SK-N-SH (cell line): Measurements from ENCODE around the gene DGKI. TPM values are rescaled to one million over a fixed set of nuclear protein-coding genes. Genes with fewer than 3 reads are reported as not detected.

Source experiments
- CTCF ChIA-PET: fragments of 300-600, 350-600 bp; formaldehyde crosslinking; extraction: SDS; loops from one replicate; lab custom pipeline; 2021; lab: Yijun Ruan, JAX
- POLR2A ChIA-PET: fragments of 350-600 bp; sonication (Branson Sonifier 250); formaldehyde crosslinking; extraction: SDS; loops from one replicate; lab custom pipeline; 2020; ENCODE audit warnings: antibody characterized with exemption, inconsistent platforms; lab: Yijun Ruan, JAX
- DNase-seq: peaks from one replicate; pipeline ENCODE4 v3.0.0; 2012
- H2AFZ ChIP-seq: fragments of 200-600 bp; sonication (generic); 2 replicates; pipeline ENCODE4 v1.8.1; 2016; ENCODE audit warnings: antibody characterized with exemption, mild to moderate bottlenecking, low read depth
- H3F3A ChIP-seq: fragments of 200-600 bp; sonication (generic); replicated peaks from 2 replicates; pipeline ENCODE3; 2016; ENCODE audit warnings: antibody characterized with exemption, mild to moderate bottlenecking; ENCODE audit not compliant: insufficient read depth
- H3K27ac ChIP-seq, 2 experiments: fragments of 200-500 bp in 1 of 2; fragments of 200-600 bp in 1 of 2; sonication (Bioruptor generic) in 1 of 2; sonication (generic), shearing (Covaris generic) in 1 of 2; 2 replicates each; pipeline versions ENCODE4 v1.5.1 to v1.6.1; 2014 to 2016; ENCODE audit warnings: low read depth in 2 of 2, inconsistent platforms in 1 of 2, low read length in 1 of 2, mild to moderate bottlenecking in 1 of 2, mixed read lengths in 1 of 2
- H3K27me3 ChIP-seq: fragments of 200-600 bp; sonication (generic), shearing (Covaris generic); 2 replicates; pipeline ENCODE4 v1.6.1; 2016; ENCODE audit warnings: mixed run types; ENCODE audit not compliant: insufficient read depth
- H3K36me3 ChIP-seq, 2 experiments: fragments of 200-500 bp in 1 of 2; fragments of 200-600 bp in 1 of 2; sonication (Bioruptor generic) in 1 of 2; sonication (generic) in 1 of 2; replicated peaks in 1 of 2; 2 replicates each; pipeline versions ENCODE3 to v1.5.1; 2014 to 2016; ENCODE audit warnings: low read length in 1 of 2, mild to moderate bottlenecking in 1 of 2; ENCODE audit not compliant: insufficient read depth in 2 of 2, control insufficient read depth in 1 of 2
- H3K4me1 ChIP-seq, 2 experiments: fragments of 200-500 bp in 1 of 2; fragments of 200-600 bp in 1 of 2; sonication (Bioruptor generic) in 1 of 2; sonication (generic), shearing (Covaris generic) in 1 of 2; 2 replicates each; pipeline versions ENCODE4 v1.5.1 to v1.6.1; 2014 to 2016; ENCODE audit warnings: low read depth in 1 of 2, low read length in 1 of 2, mixed run types in 1 of 2; ENCODE audit not compliant: insufficient read depth in 2 of 2, control insufficient read depth in 1 of 2
- H3K4me2 ChIP-seq: fragments of 200-600 bp; sonication (generic), shearing (Covaris generic); 2 replicates; pipeline ENCODE4 v1.6.1; 2017; ENCODE audit warnings: mixed run types
- H3K4me3 ChIP-seq, 2 experiments: fragments of 200-500 bp in 1 of 2; fragments of 200-600 bp in 1 of 2; sonication (Bioruptor generic) in 1 of 2; sonication (generic), shearing (Covaris generic) in 1 of 2; 2 replicates each; pipeline versions ENCODE4 v1.5.1 to v1.8.1; 2014 to 2016; ENCODE audit warnings: low read depth in 2 of 2, inconsistent platforms in 1 of 2, low read length in 1 of 2, mild to moderate bottlenecking in 1 of 2, mixed read lengths in 1 of 2, moderate library complexity in 1 of 2
- H3K79me2 ChIP-seq: fragments of 200-600 bp; sonication (generic); 2 replicates; pipeline ENCODE4 v1.8.1; 2017; ENCODE audit warnings: mild to moderate bottlenecking; ENCODE audit not compliant: insufficient read depth
- H3K9ac ChIP-seq: fragments of 200-600 bp; sonication (generic); 2 replicates; pipeline ENCODE4 v1.6.1; 2017; ENCODE audit warnings: mixed run types
- H3K9me2 ChIP-seq: fragments of 200-600 bp; sonication (generic); 2 replicates; pipeline ENCODE4 v1.6.1; 2017; ENCODE audit warnings: mixed run types
- H3K9me3 ChIP-seq: fragments of 200-600 bp; sonication (generic); 2 replicates; pipeline ENCODE4 v1.6.1; 2017; ENCODE audit warnings: mixed run types, mild to moderate bottlenecking, moderate library complexity
- H4K20me1 ChIP-seq: fragments of 200-600 bp; sonication (generic); 2 replicates; pipeline ENCODE4 v1.6.1; 2017; ENCODE audit warnings: mild to moderate bottlenecking, mixed run types; ENCODE audit not compliant: insufficient read depth
- CTCF ChIP-seq: fragments of 200-600 bp; sonication (generic); IDR thresholded peaks from 2 replicates; pipeline ENCODE4 v1.6.1; 2017; ENCODE audit warnings: antibody characterized with exemption, mild to moderate bottlenecking, moderate library complexity
- FOSL2 ChIP-seq: IDR thresholded peaks from 2 replicates; pipeline ENCODE4 v1.4.0; 2012; ENCODE audit warnings: low read depth, mild to moderate bottlenecking, moderate library complexity, borderline replicate concordance
- FOXJ3 ChIP-seq: sonication (generic); formaldehyde crosslinking; IDR thresholded peaks from 2 replicates; pipeline ENCODE4 v1.5.1; 2020; ENCODE audit warnings: mild to moderate bottlenecking, missing genetic modification reagents
- IRF3 ChIP-seq: fragments of 150-350 bp; IDR thresholded peaks from 2 replicates; pipeline ENCODE4 v1.6.1; 2016; ENCODE audit warnings: mild to moderate bottlenecking, low read depth, low read length
- POLR2AphosphoS5 ChIP-seq: IDR thresholded peaks from 2 replicates; pipeline ENCODE4 v1.6.1; 2012; ENCODE audit warnings: low read depth, low read length
- REST ChIP-seq: IDR thresholded peaks from 2 replicates; pipeline ENCODE4 v1.6.1; 2012; ENCODE audit warnings: mild to moderate bottlenecking, low read depth, low read length, moderate library complexity
- RFX5 ChIP-seq: IDR thresholded peaks from 2 replicates; pipeline ENCODE4 v1.6.1; 2012; ENCODE audit warnings: mild to moderate bottlenecking, improper control_type of control experiment, low read length
- RXRA ChIP-seq: IDR thresholded peaks from 2 replicates; pipeline ENCODE4 v1.4.0; 2012; ENCODE audit warnings: low read depth, mild to moderate bottlenecking, borderline replicate concordance
- SMC3 ChIP-seq: IDR thresholded peaks from 2 replicates; pipeline ENCODE4 v1.6.1; 2012; ENCODE audit warnings: low read depth, low read length, improper control_type of control experiment
- YY1 ChIP-seq: IDR thresholded peaks from 2 replicates; pipeline ENCODE4 v1.4.0; 2012; ENCODE audit warnings: low read depth, mild to moderate bottlenecking
- ZBTB33 ChIP-seq: IDR thresholded peaks from 2 replicates; pipeline ENCODE4 v1.4.0; 2012; ENCODE audit warnings: low read depth, borderline replicate concordance
- WGBS: methylation state at CpG from one replicate; pipeline ENCODE4 v1.1.6; 2017; ENCODE audit warnings: low lambda C conversion rate; 5-methylcytosine and 5-hydroxymethylcytosine counted together
- polyA plus RNA-seq, 3 experiments: library from polyadenylated mRNA; depleted of rRNA; stranded (reverse); fragments of >200 nt; gene quantifications; 2 replicates each; pipeline ENCODE4 v1.2.3, GENCODE V29; 2012

Gene DGKI
- polyA plus RNA-seq, 1 of the 3 experiments (the other 2 are of a cell fraction), result 1.3 TPM

- H3K4me3 ChIP-seq, result no peak overlapping the region
- H3K36me3 ChIP-seq, result peaks cover 0 to under 1% of the 10 kb centered on the region in 2 experiments
- H2AFZ ChIP-seq, result no peak overlapping the region
- no peak overlapping the region for H3K4me2 ChIP-seq
- no peaks in the 10 kb centered on the region for H4K20me1 ChIP-seq
- peaks cover 8% of the 10 kb centered on the region for H3F3A ChIP-seq
- DNase-seq, result no peak
- H3K79me2 ChIP-seq, result no peaks in the 10 kb centered on the region; the same call in 1 of the 2 replicates
- no peaks in the 10 kb centered on the region for H3K9me3 ChIP-seq
- no peak overlapping the region for H3K27ac ChIP-seq
- WGBS, result 93% methylated on average over 4 of the region's 4 CpGs
- TF ChIP-seq ZBTB33 (no peak), SMC3 (no peak), CTCF (no peak)
- no peak overlapping the region for H3K9ac ChIP-seq
- ChIA-PET POLR2A (no interaction called here), CTCF (no interaction called here)
- H3K9me2 ChIP-seq, result no peaks in the 10 kb centered on the region
- peaks cover 0 to 3% of the 10 kb centered on the region in 2 experiments; a peak in 1 of 4 replicates for H3K4me1 ChIP-seq
- no peaks in the 10 kb centered on the region for H3K27me3 ChIP-seq
These were observed 128.4 kb downstream of the DGKI start for GRCh38 chr7:137718355-137718754.

- POLR2A ChIA-PET, result no interaction called here
- Histone ChIP-seq H4K20me1 (no peaks in the 10 kb centered on the region), H3F3A (peaks cover 8% of the 10 kb centered on the region), H3K79me2 (no peaks in the 10 kb centered on the region; the same call in 1 of the 2 replicates), H3K4me3 (no peak overlapping the region), H2AFZ (no peak overlapping the region), H3K9me2 (no peaks in the 10 kb centered on the region), H3K36me3 (no peaks in the 10 kb centered on the region), H3K4me1 (peaks cover 0 to 3% of the 10 kb centered on the region in 2 experiments; a peak in 1 of 4 replicates), H3K9ac (no peak overlapping the region), H3K27ac (no peak overlapping the region), H3K27me3 (no peaks in the 10 kb centered on the region), H3K4me2 (no peak overlapping the region), H3K9me3 (no peaks in the 10 kb centered on the region)
- no peak for DNase-seq
- CTCF ChIA-PET, result interaction anchor here (1.4 kb wide), 1 partner anchor 10 kb away, joined by 3 read pairs; no protein-coding TSS in a partner anchor
- 77% methylated on average over 7 of the region's 7 CpGs for whole genome bisulfite sequencing
- TF ChIP-seq RXRA (no peak), REST (no peak), RFX5 (no peak), IRF3 (no peak), POLR2AphosphoS5 (no peak), FOXJ3 (CRISPR knock-in tag) (no peak), SMC3 (no peak), YY1 (no peak), FOSL2 (no peak)
These were observed 128.9 kb downstream of the DGKI start for GRCh38 chr7:137717811-137718271.
